Gastrocnemius medialis (tissue), 4 donors: ENCODE measurements around the gene KRTAP4-2. TPM values are rescaled to one million over a fixed set of nuclear protein-coding genes. Genes with fewer than 3 reads are reported as not detected.

Experiments
- ATAC-seq, 2 donors: fragments of 150-250 bp; one replicate each; pipeline ENCODE4 v1.9.1; 2016
- DNase-seq, 2 donors: peaks; one replicate each; pipeline ENCODE4 v3.0.0-alpha.2; 2019
- H3K27ac ChIP-seq, 4 donors: fragments of 200-600 bp; sonication (generic); 1 replicate in 1 of 4; 2 replicates in 3 of 4; pipeline ENCODE4 v1.5.1; 2016 to 2018; ENCODE audit warnings: mild to moderate bottlenecking in 2 of 4, moderate library complexity in 1 of 4
- H3K27me3 ChIP-seq, 3 donors: fragments of 200-600 bp; sonication (generic) in 2 of 3; 1 replicate in 1 of 3; 2 replicates in 2 of 3; pipeline versions ENCODE4 v1.5.1 to v1.6.0; 2016 to 2019; ENCODE audit warnings: mild to moderate bottlenecking in 1 of 3, moderate library complexity in 1 of 3
- H3K36me3 ChIP-seq, 2 donors: fragments of 200-600 bp; sonication (generic) in 1 of 2; one replicate each; pipeline ENCODE4 v1.5.1; 2017 to 2018
- H3K4me1 ChIP-seq, 2 donors: fragments of 200-600 bp; sonication (generic) in 1 of 2; one replicate each; pipeline ENCODE4 v1.5.1; 2016 to 2017; ENCODE audit warnings: mild to moderate bottlenecking in 2 of 2
- H3K4me3 ChIP-seq, 4 donors: fragments of 200-600 bp; sonication (generic) in 3 of 4; 1 replicate in 1 of 4; 2 replicates in 3 of 4; pipeline ENCODE4 v1.5.1; 2016 to 2019; ENCODE audit warnings: mild to moderate bottlenecking in 2 of 4
- H3K9me3 ChIP-seq, 3 donors: fragments of 200-600 bp; sonication (generic) in 2 of 3; 1 replicate in 1 of 3; 2 replicates in 2 of 3; pipeline ENCODE4 v1.5.1; 2016 to 2019
- POLR2A ChIP-seq, 2 donors: fragments of 450-650 bp; IDR thresholded peaks; one replicate each; pipeline ENCODE4 v1.6.1; 2017; ENCODE audit warnings: antibody characterized with exemption in 2 of 2, mild to moderate bottlenecking in 2 of 2, moderate library complexity in 2 of 2
- in situ Hi-C, 4 donors: fragments of 200-750 bp; cut with MboI; loops; one replicate each; pipeline versions ENCODE4 v1.15.0 to v1.8.0; 2017; ENCODE audit warnings: low sequenced_read_pairs in 4 of 4
- intact Hi-C: fragments of 100-400 bp; cut with DNase I; formaldehyde crosslinking; loops from one replicate; pipeline ENCODE4 v1.15.1; 2023; ENCODE audit warnings: low total_unique reads
- total RNA-seq, 4 donors: library from RNA; depleted of rRNA; stranded (reverse); fragments of >200 nt; gene quantifications; one replicate each; pipeline versions ENCODE4 v1.1.0 to v1.2.3, GENCODE V29; 2016
- TF ChIP-seq, protein P1 (sequence below), 5 experiments: fragments of 450-650 bp in 3 of 5; fragments of 200-600 bp in 2 of 5; sonication (generic) in 2 of 5; IDR thresholded peaks in 4 of 5; conservative IDR thresholded peaks in 1 of 5; 1 replicate in 4 of 5; 2 replicates in 1 of 5; pipeline ENCODE4 v1.5.1; 2016 to 2019; ENCODE audit warnings: antibody characterized with exemption in 5 of 5, mild to moderate bottlenecking in 3 of 5, moderate library complexity in 3 of 5

The KRTAP4-2 gene
- total RNA-seq, 4 donors from 2014 or later = not detected

DNA sequence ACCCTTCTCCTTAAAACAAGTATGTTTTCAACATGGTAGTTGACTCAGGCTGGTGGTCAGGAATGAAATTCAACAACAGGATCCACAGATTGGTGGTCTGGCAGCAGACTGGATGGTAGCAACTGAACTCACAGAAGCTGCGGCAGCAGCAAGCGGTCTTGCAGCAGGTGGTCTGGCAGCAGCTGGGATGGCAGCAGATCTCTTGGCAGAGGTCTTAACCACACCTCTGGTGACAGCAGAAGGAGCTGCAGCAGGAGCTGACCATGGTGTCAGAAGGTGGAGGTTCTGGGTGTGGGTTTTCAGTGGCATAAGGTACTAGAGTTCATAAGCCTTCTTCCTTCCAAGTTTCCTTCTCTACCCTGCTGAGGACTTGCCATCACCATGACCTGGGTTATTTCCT is 8.9 kb upstream of the KRTAP4-2 start:
- intact Hi-C loops (no loop called here), in situ Hi-C loops (loop anchor here in 1 of 4 donors (25.0 kb wide), 1 partner anchor 100 kb away; the partner anchor contains the start of genes KRTAP4-7 and KRTAP4-8)
- Histone ChIP-seq H3K36me3 (no peaks in the 10 kb centered on the region), H3K27me3 (peaks cover 0 to 4% (median 0%) of the 10 kb centered on the region in 3 donors), H3K4me1 (no peaks in the 10 kb centered on the region), H3K9me3 (no peaks in the 10 kb centered on the region), H3K27ac (no peak overlapping the region), H3K4me3 (no peak overlapping the region)
- ATAC-seq (no peak), DNase-seq (no peak)
- TF ChIP-seq POLR2A (IDR thresholded peaks at IDR 0.05) = no peak
- TF ChIP-seq, protein P1, sequence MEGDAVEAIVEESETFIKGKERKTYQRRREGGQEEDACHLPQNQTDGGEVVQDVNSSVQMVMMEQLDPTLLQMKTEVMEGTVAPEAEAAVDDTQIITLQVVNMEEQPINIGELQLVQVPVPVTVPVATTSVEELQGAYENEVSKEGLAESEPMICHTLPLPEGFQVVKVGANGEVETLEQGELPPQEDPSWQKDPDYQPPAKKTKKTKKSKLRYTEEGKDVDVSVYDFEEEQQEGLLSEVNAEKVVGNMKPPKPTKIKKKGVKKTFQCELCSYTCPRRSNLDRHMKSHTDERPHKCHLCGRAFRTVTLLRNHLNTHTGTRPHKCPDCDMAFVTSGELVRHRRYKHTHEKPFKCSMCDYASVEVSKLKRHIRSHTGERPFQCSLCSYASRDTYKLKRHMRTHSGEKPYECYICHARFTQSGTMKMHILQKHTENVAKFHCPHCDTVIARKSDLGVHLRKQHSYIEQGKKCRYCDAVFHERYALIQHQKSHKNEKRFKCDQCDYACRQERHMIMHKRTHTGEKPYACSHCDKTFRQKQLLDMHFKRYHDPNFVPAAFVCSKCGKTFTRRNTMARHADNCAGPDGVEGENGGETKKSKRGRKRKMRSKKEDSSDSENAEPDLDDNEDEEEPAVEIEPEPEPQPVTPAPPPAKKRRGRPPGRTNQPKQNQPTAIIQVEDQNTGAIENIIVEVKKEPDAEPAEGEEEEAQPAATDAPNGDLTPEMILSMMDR (IDR thresholded peaks at IDR 0.05 in 4 of 5, conservative IDR thresholded peaks at IDR 0.05 in 1 of 5) = no peak

- Histone ChIP-seq H3K9me3 (no peaks in the 10 kb centered on the region), H3K4me3 (no peak overlapping the region), H3K27me3 (no peaks in the 10 kb centered on the region), H3K36me3 (no peaks in the 10 kb centered on the region), H3K27ac (no peak overlapping the region), H3K4me1 (no peaks in the 10 kb centered on the region)
- ATAC-seq (no peak), DNase-seq (no peak)
- no peak for TF ChIP-seq POLR2A (IDR thresholded peaks at IDR 0.05)
- TF ChIP-seq, protein P1 (IDR thresholded peaks at IDR 0.05 in 4 of 5, conservative IDR thresholded peaks at IDR 0.05 in 1 of 5) = no peak
- in situ Hi-C loops (loop anchor here in 1 of 4 donors (25.0 kb wide), 1 partner anchor 98 kb away; the partner anchor contains the start of genes KRTAP4-7 and KRTAP4-8), intact Hi-C loops (no loop called here)
Observed at GRCh38 chr17:41185001-41185400, 7.0 kb upstream of the KRTAP4-2 start.

DNA sequence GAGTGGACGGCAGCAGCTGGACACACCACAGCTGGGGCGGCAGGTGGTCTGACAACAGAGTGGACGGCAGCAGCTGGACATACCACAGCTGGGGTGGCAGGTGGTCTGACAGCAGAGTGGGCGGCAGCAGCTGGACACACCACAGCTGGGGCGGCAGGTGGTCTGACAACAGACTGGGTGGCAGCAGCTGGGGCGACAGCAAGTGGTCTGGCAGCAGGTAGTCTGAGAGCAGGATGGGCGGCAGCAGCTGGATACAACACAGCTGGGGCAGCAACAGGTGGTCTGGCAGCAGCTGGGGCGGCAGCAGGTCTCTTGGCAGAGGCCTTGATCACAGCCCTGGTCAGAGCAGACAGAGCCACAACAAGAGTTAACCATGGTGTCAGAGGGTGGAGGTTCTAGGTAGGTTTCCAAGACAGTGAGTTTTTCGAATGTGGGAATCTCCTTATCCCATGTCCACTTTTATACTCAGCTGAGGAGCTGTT is 6.5 kb upstream of the KRTAP4-2 start, which contains the start of gene KRTAP4-1:
Gene KRTAP4-1, minus strand, starts transcription at position 432 of the 482 bp plus-strand sequence. Its CDS starts 57 bp downstream, at position 375.
- H3K36me3 ChIP-seq = no peaks in the 10 kb centered on the region
- H3K27me3 ChIP-seq = no peaks in the 10 kb centered on the region
- no peak within 1 kb of the TSS for H3K27ac ChIP-seq
- TF ChIP-seq, protein P1 (IDR thresholded peaks at IDR 0.05 in 4 of 5, conservative IDR thresholded peaks at IDR 0.05 in 1 of 5) = no peak
- no peak for TF ChIP-seq POLR2A (IDR thresholded peaks at IDR 0.05)
- no peaks in the 10 kb centered on the region for H3K4me1 ChIP-seq
- ATAC-seq (no peak), DNase-seq (no peak)
- H3K4me3 ChIP-seq = no peak within 1 kb of the TSS
- in situ Hi-C loops (loop anchor here in 1 of 4 donors (25.0 kb wide), 1 partner anchor 97 kb away; the partner anchor contains the start of genes KRTAP4-7 and KRTAP4-8), intact Hi-C loops (no loop called here)
- no peaks in the 10 kb centered on the region for H3K9me3 ChIP-seq

- no peak for ATAC-seq
- no peaks in the 10 kb centered on the region for H3K9me3 ChIP-seq
- H3K36me3 ChIP-seq = no peaks in the 10 kb centered on the region
- TF ChIP-seq, protein P1 (IDR thresholded peaks at IDR 0.05 in 4 of 5, conservative IDR thresholded peaks at IDR 0.05 in 1 of 5) = no peak
- no peak for TF ChIP-seq POLR2A (IDR thresholded peaks at IDR 0.05)
- no peak overlapping the region for H3K27ac ChIP-seq
- intact Hi-C loops = no loop called here
- in situ Hi-C loops = loop anchor here in 1 of 4 donors (25.0 kb wide), 1 partner anchor 92 kb away; the partner anchor contains the start of genes KRTAP4-7 and KRTAP4-8
- no peak overlapping the region for H3K4me3 ChIP-seq
- no peaks in the 10 kb centered on the region for H3K4me1 ChIP-seq
- DNase-seq = no peak
- no peaks in the 10 kb centered on the region for H3K27me3 ChIP-seq
Observed at GRCh38 chr17:41178843-41179616, 1.0 kb upstream of the KRTAP4-2 start.
